Measurements from ENCODE around the gene RFLNA.

- TF ChIP-seq, protein P1, sequence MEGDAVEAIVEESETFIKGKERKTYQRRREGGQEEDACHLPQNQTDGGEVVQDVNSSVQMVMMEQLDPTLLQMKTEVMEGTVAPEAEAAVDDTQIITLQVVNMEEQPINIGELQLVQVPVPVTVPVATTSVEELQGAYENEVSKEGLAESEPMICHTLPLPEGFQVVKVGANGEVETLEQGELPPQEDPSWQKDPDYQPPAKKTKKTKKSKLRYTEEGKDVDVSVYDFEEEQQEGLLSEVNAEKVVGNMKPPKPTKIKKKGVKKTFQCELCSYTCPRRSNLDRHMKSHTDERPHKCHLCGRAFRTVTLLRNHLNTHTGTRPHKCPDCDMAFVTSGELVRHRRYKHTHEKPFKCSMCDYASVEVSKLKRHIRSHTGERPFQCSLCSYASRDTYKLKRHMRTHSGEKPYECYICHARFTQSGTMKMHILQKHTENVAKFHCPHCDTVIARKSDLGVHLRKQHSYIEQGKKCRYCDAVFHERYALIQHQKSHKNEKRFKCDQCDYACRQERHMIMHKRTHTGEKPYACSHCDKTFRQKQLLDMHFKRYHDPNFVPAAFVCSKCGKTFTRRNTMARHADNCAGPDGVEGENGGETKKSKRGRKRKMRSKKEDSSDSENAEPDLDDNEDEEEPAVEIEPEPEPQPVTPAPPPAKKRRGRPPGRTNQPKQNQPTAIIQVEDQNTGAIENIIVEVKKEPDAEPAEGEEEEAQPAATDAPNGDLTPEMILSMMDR (IDR thresholded peaks at IDR 0.05): no peak
- no peak for TF ChIP-seq POLR2A (IDR thresholded peaks at IDR 0.05)
- TF ChIP-seq POLR2AphosphoS5 (IDR thresholded peaks at IDR 0.05): no peak
- no peak for TF ChIP-seq EP300 (IDR thresholded peaks at IDR 0.05)
Observed at GRCh38 chr12:124247331-124247730, 47.6 kb upstream of the RFLNA start.
